Measurements from ENCODE around the gene HOOK2. TPM values are rescaled to one million over a fixed set of nuclear protein-coding genes. Genes with fewer than 3 reads are reported as not detected.

HOOK2 gene
- total and polyA plus RNA-seq, 2 of the 4 experiments (the other 2 are of a cell fraction): 7.5 to 21.6 TPM

- H3K36me3 ChIP-seq (ENCODE audit: control insufficient read depth, insufficient read depth, low read length): no peaks in the 10 kb centered on the region
- intact Hi-C loops (cut with micrococcal nuclease): no loop called here
- peak overlapping the region; percentile 99 for H3K4ac ChIP-seq (ENCODE audit: low read depth, low read length)
- dilution Hi-C loops (cut with HindIII; ENCODE audit: low sequenced_read_pairs, unreplicated experiment): no loop called here
- H3K9me3 ChIP-seq (ENCODE audit: control insufficient read depth, insufficient read depth, low read length): no peaks in the 10 kb centered on the region
- peak overlapping the region; percentile 98 to 99 for H4K8ac ChIP-seq (ENCODE audit: low read depth in 2 of 2, low read length in 2 of 2)
- peak; percentile 75 for DNase-seq
- CTCF ChIA-PET: interaction anchor here (1.1 to 2.9 kb wide), 6 partner anchors 11 to 69 kb away, joined by 3 to 23 read pairs (median 12); partner anchors contain the start of gene JUNB
- BruUV-seq (replicated peaks): no TSS peak
- 3% methylated on average over 8 of the region's 44 CpGs; no CpG with 5 or more reads in 1 of the 2 experiments for WGBS, 2 experiments (ENCODE audit: extremely low coverage in 2 of 2, insufficient read length in 1 of 2)
- 0 out of 2 replicates have a peak, but pooled peaks have one; percentile 40 for TF ChIP-seq MXI1 (IDR thresholded peaks at IDR 0.05; ENCODE audit: borderline replicate concordance, low read depth, low read length)
- no peak for TF ChIP-seq CEBPB (IDR thresholded peaks at IDR 0.05; ENCODE audit: low read depth, low read length)
- 0 out of 2 replicates have a peak, but pooled peaks have one; percentile 7 for TF ChIP-seq USF2 (IDR thresholded peaks at IDR 0.05; ENCODE audit: low read depth, low read length)
- 0 out of 2 replicates have a peak, but pooled peaks have one; percentile 2 for TF ChIP-seq FOS (IDR thresholded peaks at IDR 0.05; ENCODE audit: low read depth, low read length)
- TF ChIP-seq, protein P1, sequence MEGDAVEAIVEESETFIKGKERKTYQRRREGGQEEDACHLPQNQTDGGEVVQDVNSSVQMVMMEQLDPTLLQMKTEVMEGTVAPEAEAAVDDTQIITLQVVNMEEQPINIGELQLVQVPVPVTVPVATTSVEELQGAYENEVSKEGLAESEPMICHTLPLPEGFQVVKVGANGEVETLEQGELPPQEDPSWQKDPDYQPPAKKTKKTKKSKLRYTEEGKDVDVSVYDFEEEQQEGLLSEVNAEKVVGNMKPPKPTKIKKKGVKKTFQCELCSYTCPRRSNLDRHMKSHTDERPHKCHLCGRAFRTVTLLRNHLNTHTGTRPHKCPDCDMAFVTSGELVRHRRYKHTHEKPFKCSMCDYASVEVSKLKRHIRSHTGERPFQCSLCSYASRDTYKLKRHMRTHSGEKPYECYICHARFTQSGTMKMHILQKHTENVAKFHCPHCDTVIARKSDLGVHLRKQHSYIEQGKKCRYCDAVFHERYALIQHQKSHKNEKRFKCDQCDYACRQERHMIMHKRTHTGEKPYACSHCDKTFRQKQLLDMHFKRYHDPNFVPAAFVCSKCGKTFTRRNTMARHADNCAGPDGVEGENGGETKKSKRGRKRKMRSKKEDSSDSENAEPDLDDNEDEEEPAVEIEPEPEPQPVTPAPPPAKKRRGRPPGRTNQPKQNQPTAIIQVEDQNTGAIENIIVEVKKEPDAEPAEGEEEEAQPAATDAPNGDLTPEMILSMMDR (conservative IDR thresholded peaks at IDR 0.05; ENCODE audit: low read depth, low read length): no peak
- peak; percentile 53 for TF ChIP-seq MAZ (IDR thresholded peaks at IDR 0.05; ENCODE audit: borderline replicate concordance, low read depth, low read length)
- TF ChIP-seq NFE2L2 (IDR thresholded peaks at IDR 0.05; ENCODE audit: low read depth, low read length): peak; percentile 2; the same call in 1 of the 2 replicates
- TF ChIP-seq POLR2A (IDR thresholded peaks at IDR 0.05; ENCODE audit: low read depth, low read length): peak; percentile 72
- H4K20me1 ChIP-seq (ENCODE audit: insufficient read depth, low read length): peaks cover 3% of the 10 kb centered on the region; the same call in 1 of the 2 replicates
- H2BK5ac ChIP-seq (ENCODE audit: low read depth, low read length, poor library complexity, severe bottlenecking): peak overlapping the region; percentile 88
- H3K23ac ChIP-seq (ENCODE audit: low read depth, low read length): peak overlapping the region; percentile 95
- peak overlapping the region; percentile 96 for H3K14ac ChIP-seq (replicated peaks; ENCODE audit: low read depth, low read length)
- peak overlapping the region; percentile 99 for H2AK5ac ChIP-seq (ENCODE audit: low read depth, low read length)
- H3K9me1 ChIP-seq (ENCODE audit: insufficient read depth, low read length): peaks cover 26% of the 10 kb centered on the region
- ATAC-seq (ENCODE audit: low read depth): peak; percentile 41
- peak overlapping the region; percentile 98 for H4K91ac ChIP-seq (ENCODE audit: insufficient read depth, low read depth, low read length)
- peak overlapping the region; percentile 98 for H2AFZ ChIP-seq (replicated peaks; ENCODE audit: low read length, poor library complexity)
- peak overlapping the region; percentile 82 for H3K27ac ChIP-seq (ENCODE audit: insufficient read depth, low read length)
- H3K79me1 ChIP-seq (ENCODE audit: low read depth in 1 of 2, low read length in 2 of 2): peaks cover 0 to 44% of the 10 kb centered on the region in 2 experiments; a peak in 3 of 4 replicates
- peak overlapping the region; percentile 95 for H2BK120ac ChIP-seq (ENCODE audit: low read depth, low read length)
- H2BK15ac ChIP-seq (ENCODE audit: low read depth, low read length): peak overlapping the region; percentile 91; the same call in 2 of the 3 replicates
- H3K9ac ChIP-seq (ENCODE audit: low read depth, low read length): peak overlapping the region; percentile 56
- peak overlapping the region; percentile 88 for H4K5ac ChIP-seq (ENCODE audit: low read depth, low read length)
- POLR2A ChIA-PET (ENCODE audit: unreplicated experiment): interaction anchor here (1.0 to 2.5 kb wide), 3 partner anchors 13 to 17 kb away, joined by 9 to 13 read pairs (median 11); partner anchors contain the start of gene JUNB
- H2AK9ac ChIP-seq (replicated peaks; ENCODE audit: low read depth, low read length, poor library complexity): peak overlapping the region; percentile 98
- peak overlapping the region; percentile 28 for H2BK20ac ChIP-seq (ENCODE audit: low read depth, low read length)
- H3K4me2 ChIP-seq (ENCODE audit: low read depth, low read length): peak overlapping the region; percentile 84
- in situ Hi-C loops (cut with MboI; ENCODE audit: low sequenced_read_pairs): loop anchor here (25.0 kb wide), 1 partner anchor 1059 kb away; no protein-coding TSS in a partner anchor
- H3K4me1 ChIP-seq (ENCODE audit: control insufficient read depth, insufficient read depth, low read length): peaks cover 30% of the 10 kb centered on the region
- H3K56ac ChIP-seq (ENCODE audit: extremely low read depth, insufficient read depth, low read length): peak overlapping the region; percentile 79
- no peaks in the 10 kb centered on the region for H3K27me3 ChIP-seq (ENCODE audit: control insufficient read depth, insufficient read depth, low read length)
- H3K4me3 ChIP-seq (ENCODE audit: insufficient read depth, low read depth, low read length): peak overlapping the region; percentile 62
- peak overlapping the region; percentile 87 for H3K18ac ChIP-seq (ENCODE audit: low read depth, low read length)
Observed at GRCh38 chr19:12778017-12778904, 2.9 kb upstream of the HOOK2 start.
